NOMO-1 treated with DMSO at 0.1 percent for 48 hours (cell line): Measurements from ENCODE around the gene SYCE1L.
"Not testable (repeated sequence)": the region's sequence is repeated elsewhere in the genome, so short reads cannot be mapped to it uniquely, and the experiment has no call there.

Experiments used
- DNase-seq: peaks from one replicate; lab custom pipeline; 2025; ENCODE audit not compliant: unreplicated experiment; lab: John Stamatoyannopoulos, UW

Gene SYCE1L

DNA sequence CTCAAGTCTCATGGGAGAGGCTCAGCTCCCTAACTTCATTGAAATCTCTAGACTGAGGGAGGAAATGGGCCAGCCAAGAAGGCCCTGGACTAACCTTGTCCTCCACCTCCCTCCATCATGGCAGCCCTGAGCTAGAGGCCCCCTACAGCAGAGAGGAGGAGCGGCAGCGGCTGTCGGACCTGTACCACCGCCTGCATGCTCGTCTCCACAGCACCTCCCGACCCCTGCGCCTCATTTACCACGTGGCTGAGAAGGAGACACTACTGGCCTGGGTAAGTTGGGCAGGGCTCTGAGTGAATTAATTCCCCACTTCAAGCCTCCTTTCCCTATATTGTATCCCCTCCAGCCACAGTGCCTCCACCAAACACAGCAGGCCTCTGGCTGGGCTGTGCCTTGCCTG is 3.8 kb upstream of the SYCE1L start:
- DNase-seq = no peak

DNA sequence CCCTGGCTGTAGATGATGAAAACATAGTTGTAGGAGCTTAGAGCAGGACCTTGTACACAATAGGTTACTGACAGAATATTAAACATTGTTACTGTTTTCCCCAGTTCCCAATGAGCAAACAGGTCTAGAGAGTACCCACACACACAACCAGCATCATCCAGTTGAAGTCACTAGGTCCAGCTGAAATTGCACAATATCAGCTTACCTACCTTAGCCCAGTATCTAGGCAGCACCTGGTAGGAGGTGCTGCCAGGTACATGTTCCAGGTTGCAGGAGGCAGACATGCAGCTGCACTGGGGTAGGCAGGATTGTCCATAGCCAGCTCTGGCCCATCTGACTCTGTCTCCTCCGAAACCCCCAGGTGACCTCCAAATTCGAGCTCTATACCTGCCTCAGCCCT is 1.5 kb upstream of the SYCE1L start:
- no peak for DNase-seq

DNA sequence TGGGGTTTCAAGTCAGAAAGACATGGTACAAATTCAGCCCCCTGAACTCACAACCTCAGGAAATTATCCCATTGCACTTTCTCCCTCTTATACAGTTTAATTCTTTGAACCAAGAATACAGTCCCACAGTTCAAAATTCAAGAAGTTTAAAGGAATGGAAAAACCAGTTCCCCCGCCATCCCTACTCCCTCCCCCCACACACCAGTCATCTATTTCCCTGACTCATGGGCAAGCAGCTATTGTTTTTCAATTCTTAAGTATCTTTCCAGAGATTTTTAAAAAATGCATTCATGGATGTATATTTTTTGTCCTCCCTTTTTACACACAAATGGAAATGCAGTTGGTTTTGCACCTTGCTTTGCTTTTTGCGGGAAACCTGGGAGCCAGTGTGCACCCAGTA is 7.3 kb downstream of the SYCE1L start:
- DNase-seq = no peak

DNA sequence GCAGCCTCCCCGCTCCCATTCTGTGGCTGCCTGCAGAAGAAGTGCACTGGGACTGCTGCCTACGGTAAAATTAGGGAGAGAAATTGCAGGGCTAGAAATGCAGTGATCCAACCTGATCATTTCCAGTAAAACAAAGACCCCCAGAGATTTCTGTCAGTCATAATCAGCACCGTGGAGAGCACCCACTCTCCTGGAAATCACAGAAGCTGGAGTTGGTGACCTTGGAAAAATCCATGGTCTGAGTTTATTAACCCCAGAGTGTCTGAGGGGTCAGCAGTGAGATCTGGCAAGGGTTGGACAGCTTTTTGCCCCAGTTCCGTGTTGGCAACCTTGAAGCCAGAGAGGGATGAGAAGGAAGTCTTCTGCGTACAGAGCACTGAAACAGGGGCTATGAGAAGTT is 7.8 kb downstream of the SYCE1L start:
- no peak for DNase-seq

DNA sequence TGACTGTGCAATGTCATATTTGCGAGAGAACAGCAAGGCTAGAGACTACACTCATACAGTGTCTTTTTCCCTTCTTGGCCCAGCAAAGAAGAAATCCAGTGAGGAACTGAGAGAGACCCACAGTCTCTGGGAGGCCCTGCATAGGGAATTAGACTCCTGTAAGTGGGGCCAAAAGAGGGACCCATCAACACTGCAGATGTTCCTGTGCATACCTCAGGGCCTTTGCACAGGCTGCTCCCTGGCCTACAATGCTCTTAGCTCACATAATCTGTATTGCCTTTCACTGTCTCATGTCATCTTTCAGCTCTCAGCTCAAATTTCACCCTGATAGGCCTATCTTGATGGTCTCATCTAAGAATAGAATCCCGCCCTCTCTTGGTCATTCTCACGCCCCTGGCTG is 9.2 kb downstream of the SYCE1L start:
- DNase-seq = no peak

DNA sequence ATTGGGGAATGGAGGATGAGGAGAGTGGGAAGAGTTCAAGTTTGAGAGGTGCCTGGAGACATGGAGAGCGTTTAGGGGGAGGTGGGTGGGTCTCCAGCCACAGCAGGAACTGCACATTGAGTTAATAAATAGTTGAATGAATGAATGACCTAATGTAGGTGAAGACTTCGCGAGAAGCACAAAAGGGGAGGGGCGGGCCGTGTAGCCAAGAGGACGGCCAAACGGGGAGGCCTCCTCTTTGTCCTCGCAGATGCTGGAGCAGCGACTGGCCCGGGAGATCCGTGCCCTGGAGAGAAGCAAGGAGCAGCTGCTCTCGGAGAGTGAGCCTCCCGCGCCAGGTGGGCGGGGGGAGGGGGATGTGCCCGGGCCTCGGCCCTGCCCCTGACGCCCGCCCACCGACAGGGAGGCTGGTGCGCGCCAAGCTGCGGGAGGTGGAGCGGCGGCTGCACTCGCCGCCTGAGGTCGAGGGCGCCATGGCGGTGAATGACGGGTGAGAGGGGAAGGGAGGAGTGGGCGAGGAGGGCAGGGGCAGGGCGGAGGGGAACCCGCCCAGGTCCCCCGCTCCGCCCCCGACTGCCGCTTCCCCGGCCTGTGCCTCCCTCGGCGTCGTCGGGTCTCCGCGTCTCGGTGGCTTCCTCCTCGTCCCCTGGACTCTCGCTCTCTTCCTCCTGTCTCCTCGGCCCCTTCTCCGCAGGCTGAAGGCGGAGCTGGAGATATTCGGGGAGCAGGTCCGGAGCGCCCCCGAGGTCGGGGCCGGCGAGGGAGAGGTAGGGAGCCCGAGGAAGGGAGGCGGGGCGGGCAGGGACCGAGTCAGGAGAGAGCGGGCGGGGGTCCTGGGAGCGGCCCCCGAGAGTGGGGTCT is 12.9 kb downstream of the SYCE1L start:
- peak; percentile 73 for DNase-seq

DNA sequence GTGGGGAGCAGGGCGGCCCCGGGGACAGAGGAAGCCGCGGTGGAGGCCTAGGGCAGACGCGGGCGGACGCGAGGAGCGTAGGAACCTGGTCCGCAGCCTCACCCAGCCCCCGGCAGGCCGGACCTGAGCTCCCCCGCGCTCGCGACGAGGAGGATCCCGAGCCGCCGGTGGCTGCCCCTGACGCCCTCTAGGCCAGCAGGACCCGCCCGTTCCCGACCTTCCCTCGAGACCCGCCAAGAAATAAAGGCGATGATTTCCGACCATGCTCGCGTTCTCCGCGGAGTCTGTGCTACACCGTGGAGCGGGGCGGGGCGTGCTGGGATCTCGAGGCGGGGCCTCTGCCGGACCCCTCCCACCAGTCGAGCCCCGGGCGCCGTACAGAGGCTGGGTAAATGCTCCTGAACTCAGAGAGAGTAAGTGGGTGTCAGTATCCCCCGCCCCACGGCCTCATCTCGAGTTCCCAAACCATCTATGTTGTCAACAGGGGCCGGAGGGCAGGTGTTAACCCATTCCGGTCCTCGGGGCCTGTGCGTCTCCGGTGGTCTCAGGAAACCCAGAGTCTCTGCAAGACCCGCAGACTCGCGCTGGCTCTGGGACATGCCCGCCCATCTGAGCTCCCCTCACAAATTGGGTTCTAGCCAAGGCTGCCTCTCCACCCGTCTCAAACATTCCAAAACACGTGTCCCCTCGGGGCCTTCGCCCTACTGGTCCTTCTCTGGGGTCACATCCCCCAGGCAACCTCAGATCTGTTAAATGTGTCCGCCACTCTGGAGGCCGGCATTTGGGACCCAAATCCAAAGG is 13.7 kb downstream of the SYCE1L start:
- peak; percentile 43 for DNase-seq

DNA sequence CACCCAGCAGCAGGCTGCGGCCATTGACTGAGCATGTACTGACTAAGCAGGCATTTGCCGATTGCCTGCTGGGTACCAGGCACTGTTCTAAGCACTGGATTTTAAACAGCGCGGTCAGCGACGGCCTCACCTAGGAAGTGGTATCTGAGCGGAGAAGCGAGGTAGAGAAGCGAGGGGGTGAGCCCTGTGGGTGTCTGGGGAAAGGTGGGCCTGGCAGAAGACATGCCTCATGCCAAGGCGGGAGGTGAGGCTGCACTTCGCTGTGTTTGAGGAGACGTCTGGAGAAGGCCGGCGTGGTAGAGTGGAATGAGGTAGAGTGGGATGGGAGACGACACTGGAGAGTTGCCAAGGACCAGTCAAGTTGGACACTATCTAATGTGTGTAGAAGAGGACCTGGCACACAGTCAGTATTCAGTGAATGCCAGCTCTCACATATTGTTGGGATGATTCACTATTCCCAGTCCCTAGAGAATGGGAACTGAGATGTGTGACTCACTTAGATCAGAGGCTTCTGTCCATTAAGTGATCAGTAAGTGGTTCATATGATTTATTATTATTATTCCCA is 14.4 kb downstream of the SYCE1L start:
- DNase-seq = no peak

DNA sequence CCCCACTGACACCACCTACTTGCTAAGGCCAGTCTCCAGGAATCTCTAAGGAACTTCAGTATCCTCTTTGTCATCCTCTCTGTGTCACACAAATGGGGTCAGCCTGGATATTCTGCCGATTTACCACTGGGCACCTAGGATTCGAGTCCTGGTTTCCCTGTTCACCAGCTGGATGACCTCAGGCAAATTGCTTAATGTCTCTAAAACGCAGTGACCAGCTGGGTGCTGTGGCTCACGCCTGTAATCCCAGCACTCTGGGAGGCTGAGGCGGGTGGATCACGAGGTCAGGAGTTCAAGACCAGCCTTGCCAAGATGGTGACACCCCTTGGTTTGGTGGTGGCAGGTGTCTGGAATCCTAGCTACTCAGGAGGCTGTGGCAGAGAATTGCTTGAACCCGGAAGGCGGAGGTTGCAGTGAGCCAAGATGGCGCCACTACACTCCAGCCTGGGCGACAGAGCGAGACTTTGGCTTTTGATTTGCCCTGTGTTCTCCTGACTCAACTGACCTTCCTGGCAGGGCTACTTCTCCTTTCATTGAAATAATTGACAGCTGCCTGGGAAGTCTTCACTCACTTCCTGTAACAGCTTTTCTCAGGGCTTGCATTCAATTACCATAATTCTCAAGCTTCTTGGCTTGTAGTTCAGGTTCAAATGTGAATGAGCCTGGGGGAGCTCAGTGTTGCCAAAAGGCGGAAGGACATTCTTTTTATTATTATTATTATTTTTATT is 15.4 kb downstream of the SYCE1L start:
- DNase-seq = no peak

DNA sequence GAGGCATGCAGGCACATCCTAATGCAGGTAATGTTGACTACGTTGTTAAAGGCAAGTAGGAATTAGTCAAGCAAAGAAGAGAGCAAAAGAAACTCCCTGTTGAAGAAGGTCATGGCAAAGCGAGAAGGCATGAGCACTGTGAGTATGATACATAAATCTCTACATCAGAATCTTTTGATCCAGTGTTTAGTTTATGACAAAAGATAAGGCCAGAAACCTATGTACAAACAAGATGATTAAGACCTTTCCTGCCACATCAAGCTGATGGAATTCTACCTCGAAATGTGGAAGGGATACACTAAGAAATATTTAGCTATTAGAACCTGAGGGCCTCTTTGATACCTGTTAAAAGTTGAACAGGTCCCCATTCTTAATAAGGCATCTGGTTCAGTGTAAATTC is 20.2 kb downstream of the SYCE1L start:
- no peak for DNase-seq

DNA sequence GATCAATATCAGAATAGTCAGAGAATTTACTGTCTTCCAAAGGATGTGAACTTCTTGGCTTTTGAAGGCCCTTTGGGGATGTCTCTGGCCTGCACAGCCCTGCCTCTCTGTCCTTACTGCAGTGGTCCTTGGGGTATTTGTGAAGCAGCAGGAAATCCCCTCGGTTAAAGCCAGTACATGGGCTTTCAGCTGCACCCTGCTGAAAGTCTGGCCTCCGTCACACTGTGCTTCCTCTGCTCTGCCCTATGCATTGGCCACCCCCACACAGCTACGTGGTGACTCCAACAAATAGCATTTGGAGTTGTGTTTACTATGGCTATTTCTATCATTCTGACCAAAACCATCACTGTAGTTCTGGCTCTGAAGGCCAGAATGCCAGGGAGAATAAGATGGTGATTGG is 21.2 kb downstream of the SYCE1L start:
- DNase-seq = no peak

DNA sequence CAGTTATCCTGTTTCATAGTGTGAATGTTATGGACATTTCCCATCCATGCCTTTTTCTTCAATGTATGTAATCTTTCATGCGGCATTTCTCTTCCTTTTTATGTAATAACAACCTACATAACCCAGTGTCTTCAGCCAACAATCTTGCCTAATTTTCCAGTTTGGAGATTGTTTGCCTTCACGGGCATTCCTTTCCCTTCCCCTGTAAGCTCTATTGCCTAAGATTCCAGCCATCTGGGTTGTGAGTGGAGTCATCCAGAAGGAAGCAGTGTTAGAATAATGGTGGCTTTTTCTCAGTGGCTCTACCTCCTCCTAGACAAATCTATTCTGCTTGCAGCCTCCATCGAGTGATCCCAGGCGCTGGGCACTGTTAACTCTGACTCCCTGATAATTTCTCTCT is 22.3 kb downstream of the SYCE1L start:
- no peak for DNase-seq

DNA sequence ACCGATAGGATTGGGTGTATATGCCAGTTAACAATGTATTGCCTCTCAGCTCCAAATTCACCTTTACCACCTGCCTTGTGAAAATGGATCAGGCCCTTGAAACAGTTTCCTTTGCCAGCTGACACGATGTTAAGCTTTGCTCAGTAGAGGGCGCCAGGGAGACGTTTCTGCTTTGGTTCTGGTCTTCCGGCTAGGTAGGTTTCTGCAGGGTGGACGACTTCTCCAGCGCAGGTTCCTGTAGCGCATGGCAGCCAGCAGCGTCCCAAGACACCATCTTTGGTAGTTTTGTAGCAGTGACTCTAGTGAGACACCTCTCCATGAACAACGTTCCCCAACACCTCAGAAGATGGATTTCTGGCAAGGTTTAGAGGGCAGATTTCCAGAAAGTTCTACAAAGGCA is 24.0 kb downstream of the SYCE1L start:
- no peak for DNase-seq

DNA sequence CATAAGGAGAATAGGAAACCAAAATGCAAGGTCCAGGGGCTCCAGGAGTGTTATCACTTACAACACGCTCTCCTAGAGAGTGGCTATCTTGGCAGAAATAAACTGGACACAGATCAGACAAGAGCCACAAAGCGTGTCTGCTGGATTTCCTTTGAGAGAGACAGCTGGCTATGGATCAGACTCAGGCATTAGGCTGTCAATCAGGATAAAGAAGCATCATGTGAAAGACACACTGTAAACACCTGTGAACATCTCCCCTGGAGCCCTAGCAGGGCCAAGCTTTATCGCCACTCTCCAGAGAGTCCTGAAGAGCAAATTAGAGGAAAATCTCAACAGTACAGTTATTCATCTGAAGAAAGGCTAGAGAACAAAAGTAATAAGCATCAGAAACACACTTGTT is 26.0 kb downstream of the SYCE1L start:
- DNase-seq = no peak

DNA sequence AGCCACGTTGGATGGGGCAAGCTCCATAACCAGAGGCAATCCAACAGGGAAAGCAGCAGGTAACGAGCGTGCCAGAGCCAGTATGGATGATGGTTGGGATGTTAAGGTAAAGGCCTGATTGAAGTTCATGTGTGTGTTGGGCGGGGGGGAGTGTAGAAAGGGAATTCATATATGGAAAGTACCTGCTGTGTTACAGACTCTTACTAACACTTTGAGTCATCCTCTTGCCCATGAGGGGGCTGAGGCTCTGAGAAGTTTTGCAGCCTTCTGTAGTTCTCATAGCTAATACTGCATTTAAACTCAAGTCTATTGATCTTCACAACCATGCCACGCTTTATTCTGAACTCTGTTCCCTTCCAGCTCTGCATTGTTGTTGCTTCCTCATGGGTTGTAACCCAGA is 28.5 kb downstream of the SYCE1L start:
- no peak for DNase-seq

DNA sequence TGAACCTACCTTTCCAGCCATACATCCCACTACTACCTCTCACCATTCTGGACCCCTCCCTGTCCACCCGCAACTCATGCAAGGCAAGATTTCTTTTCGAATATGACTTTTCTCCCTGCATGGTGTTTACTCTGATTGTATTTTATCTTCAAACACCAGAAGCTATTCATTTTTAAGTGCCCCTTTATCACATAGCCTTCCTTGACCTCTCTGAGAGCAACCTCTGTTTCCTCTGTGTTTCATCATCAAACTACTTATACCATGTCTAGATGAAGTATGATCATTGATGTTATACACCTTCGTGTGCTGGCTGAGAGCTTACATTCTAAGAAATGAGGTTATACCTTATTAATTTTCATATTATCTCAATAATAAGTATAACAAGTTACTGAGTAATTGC is 31.8 kb downstream of the SYCE1L start:
- DNase-seq = no peak

DNA sequence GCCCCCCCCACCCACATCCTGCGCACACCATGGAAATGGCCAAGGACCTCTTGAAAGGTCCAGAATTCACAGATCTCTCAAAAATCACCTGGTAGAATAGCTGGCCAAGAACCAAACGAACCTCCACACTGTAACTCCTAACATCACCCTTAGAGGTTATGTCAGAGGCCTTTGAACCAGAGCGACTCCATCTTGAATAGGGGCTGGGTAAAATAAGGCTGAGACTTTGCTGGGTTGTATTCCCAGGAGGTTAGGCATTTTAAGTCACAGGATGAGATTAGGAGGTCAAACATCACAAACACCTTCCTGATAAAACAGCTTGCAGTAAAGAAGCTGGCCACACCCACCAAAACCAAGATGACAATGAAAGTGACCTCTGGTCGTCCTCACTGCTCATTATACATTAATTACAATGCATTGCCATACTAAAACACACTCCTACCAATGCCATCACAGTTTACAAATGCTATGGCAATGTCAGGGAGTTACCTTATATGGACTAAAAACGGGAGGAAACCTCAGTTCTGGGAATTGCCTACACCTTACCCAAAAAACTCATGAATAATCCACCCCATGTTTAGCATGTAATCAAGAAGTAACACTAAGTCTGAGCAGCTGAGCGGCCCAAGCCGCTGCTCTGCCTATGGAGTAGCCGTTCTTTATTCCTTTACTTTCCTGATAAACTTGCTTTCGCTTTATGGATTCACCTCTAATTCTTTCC is 34.8 kb downstream of the SYCE1L start:
- DNase-seq = no peak

DNA sequence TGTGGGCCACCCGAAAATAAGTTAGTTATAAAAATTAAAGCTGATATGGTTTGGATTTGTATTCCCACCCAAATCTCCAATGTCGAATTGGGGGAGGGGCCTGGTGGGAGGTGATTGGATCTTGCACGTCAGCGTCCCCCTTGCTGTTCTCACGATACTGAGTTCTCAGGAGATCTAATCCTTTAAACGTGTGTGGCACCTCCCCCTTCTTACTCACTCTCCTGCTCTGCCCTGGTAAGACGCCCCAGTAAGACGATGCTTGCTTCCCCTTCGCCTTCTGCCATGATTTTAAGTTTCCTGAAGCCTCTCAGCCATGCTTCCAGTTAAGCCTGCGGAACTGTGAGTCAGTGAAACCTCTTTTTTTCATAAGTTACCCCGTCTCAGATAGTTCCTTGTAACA is 35.4 kb downstream of the SYCE1L start:
- DNase-seq = no peak

DNA sequence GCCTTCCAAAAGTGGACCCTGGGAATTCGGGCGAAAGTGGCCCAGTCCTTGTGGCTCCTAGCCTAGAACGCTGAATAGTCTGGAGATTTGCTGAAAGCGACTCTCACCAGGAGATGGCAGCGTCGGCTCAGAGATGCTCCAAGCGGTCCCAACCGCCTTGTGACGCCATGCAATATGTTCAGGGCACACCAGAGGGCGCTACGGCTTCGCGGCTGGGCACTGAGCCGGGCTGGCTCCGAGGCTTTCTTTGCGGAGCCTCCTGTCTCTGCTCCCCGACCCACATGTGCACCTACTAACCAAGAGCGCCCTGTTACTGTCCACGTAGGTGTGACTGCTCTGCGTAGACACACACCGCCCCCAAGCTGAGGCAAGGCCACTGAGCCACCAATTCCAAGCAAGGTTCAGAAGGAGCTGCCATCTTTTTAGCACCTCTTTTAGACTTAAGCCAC is 36.9 kb downstream of the SYCE1L start:
- peak; percentile 77 for DNase-seq

DNA sequence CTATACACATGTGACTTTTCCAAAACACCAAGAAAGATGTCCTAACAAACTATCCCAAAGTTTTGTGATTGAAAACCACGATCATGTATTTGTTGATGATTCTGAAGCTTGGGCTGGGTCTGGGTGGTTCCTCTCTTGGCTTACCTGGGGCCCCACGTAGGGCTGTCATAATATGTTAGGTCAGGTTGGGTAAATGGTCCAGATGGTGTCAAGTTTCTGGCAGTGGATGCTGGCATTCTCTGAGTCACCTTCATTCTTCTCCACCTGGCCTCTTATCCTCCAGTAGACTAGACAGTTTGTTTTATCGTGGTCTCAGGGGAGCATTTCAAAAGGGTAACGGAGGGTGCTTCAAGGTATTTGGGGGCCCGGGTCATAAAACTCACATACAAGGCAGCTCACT is 39.4 kb downstream of the SYCE1L start:
- no peak for DNase-seq

DNA sequence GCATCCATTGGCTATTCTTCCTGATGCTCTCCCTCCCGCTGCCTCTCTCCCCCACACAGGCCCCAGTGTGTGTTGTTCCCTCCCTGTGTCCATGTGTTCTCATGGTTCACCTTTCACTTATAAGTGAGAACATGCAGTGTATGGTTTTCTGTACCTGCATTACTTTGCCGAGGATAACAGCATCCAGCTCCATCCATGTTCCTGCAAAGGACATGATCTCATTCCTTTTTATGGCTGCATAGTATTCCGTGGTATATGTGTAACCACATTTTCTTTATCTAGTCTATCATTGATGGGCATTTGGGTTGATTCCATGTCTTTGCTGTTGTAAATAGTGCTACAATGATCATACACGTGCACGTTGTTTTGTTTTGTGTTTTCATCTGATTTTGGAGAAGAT is 43.3 kb downstream of the SYCE1L start:
- DNase-seq = not testable (repeated sequence)
